NCI-H1694 treated with DMSO at 0.1 percent for 48 hours (cell line): ENCODE data around the gene PLG.
"Not testable (repeated sequence)": the region's sequence is repeated elsewhere in the genome, so short reads cannot be mapped to it uniquely, and the experiment has no call there.

Source experiments
- DNase-seq: peaks from one replicate; lab custom pipeline; 2025; lab: John Stamatoyannopoulos, UW

The PLG gene

DNA sequence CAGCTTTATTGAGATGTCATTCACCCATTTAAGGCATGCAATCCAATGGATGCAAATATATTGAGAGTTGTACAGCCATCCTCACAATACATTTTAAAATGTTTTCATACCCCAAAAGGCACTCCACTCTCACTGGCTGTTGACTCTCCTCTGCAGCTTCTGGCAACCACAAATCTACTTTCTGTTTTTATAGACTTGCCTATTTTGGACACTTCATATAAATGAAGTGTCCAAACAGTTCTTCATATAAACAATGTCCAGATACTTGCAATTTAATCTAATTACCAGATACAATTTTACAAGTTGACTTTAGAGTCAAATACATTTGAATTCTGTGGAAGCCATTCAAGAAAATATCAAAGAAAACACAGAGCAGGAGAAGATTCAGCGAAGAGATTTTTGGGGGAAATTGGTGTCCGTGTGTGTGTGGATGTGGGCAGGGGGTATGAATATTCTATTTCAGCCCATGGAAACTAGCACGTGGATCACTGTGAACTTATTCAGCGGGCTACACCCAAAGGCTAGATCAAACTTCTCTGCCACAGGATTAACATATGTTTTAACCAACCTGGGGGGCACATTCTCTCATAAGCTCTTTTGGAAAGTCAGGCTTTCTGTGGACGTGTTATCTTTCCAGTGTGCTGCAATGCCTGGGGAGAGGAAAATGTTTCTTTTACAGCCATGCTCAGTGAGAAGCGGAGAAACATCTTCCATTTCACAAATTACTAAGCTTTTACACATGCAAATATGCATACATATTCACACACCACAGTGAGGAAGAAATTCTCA, 73.9 kb downstream of the PLG start:
- no peak for DNase-seq

DNA sequence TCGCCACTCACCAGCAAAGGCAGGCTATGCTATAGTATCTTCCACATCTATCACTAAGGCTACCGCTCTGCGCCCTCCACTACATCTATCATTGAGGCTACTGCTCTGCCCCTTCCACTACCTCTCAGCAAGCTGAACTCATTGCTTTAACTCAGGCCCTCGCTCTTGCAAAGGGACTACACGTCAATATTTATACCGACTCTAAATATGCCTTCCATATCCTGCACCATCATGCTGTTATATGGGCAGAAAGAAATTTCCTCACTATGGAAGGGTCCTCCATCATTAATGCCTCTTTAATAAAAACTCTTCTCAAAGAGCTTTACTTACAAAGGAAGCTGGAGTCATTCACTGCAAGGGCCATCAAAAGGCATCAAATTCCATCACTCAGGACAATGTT, 77.1 kb downstream of the PLG start:
- DNase-seq: not testable (repeated sequence)

DNA sequence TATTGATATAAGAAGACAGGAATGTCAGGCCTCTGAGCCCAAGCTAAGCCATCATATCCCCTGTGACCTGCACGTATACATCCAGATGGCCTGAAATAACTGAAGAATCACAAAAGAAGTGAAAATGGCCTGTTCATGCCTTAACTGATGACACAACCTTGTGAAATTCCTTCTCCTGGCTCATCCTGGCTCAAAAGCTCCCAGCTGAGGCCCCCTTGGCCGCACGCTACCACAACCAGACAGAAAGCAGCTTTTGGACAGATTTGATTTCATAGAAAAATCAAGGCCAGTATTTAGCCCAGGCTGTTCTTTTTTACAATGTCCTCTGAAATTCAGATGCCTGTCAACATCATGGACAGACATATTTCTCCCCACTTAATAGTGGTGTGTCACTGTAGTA, 78.6 kb downstream of the PLG start:
- DNase-seq: not testable (repeated sequence)

DNA sequence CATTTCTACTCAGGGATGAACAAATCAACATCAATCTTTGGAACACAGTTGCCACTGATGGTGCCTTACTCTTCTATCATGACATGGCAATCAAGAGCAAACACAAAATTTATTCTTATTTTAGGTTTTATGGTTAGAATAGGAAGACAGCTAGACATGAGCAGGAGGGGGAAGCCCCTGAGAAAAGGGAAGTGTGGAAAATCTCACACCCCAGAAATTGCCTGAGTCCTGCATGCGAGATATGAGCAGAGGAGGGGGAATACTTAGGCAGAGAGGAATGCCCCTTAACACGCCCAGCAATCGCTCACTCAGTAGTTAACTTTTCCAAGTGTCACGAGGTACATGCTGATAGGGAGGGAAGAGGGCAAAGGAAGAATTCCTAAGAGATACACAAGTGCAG, 79.3 kb downstream of the PLG start:
- DNase-seq: no peak

DNA sequence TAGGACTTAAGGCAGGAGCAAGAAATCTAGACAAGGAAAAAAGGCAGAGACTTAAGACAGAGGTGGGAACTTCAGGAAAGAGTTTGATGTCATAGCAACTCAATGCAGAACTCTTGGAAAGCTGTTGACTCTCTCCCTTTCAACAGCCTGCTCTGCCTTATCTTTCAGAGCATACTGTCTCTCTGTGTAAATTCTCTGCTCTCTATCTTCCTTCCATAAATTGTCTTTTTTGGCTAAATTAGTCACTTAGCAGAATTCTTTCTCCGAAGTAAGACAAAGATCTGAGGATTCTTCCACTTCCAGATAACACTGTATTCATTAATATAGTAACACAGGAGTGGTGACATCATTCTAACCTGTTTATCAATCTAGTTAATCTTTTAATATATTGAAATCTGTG, 80.2 kb downstream of the PLG start:
- no peak for DNase-seq

DNA sequence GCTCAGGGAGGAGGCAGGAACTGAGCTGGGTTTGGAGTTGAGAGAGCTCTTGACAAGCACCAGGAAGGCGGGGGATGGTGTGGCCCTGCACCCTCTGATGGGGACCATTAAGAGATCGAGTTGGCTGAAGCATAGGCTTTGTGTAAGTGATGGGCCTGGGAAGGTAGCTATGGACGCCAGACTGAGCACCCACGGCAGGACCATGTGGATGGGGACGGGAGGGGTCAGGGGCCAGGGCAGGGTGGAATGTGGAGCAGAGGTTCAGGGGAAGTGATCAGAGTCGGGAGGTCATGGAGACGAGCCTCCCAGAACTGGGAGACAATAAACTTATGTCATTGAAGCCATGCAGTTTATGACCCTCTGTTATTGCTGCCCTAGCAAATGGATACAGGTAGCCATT, 81.7 kb downstream of the PLG start:
- DNase-seq: no peak

DNA sequence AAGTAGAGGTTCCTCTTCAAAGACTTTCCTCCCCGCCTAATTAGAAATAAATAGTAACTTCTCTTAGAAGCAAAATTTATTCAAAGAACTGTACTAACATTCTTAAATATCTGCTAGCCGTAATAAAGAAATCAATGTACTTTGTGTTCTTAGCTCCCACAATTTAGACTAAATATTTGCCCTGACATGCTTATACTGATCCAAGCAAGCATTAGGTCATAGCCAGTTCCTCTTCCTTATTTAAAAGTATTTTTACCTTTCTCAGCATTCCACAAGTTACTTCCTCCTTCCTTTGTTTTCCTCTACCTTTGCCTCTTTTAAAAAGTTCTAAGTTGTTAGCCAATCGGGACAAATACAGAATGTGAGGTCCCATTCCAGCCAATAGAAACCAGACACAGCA, 86.1 kb downstream of the PLG start:
- not testable (repeated sequence) for DNase-seq

DNA sequence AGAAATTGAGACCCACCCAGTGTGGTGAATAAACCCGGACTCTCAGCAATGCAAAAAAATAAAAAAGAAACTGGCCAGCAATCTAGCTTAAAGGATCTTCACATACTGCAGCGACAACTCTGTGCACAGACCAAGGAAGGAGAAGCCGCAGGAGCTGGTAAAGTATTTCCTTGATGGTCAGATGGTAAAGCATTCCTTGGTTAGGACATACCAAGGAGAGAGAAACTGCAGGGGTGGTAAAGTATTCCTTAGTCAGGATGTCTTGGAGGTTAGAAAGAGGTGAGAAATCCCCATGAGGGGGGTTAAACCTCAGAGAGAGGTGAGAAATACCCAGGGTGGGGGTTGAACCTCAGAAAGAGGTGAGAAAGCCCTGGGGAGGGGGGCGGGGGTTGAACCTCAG, 86.8 kb downstream of the PLG start:
- DNase-seq: no peak

DNA sequence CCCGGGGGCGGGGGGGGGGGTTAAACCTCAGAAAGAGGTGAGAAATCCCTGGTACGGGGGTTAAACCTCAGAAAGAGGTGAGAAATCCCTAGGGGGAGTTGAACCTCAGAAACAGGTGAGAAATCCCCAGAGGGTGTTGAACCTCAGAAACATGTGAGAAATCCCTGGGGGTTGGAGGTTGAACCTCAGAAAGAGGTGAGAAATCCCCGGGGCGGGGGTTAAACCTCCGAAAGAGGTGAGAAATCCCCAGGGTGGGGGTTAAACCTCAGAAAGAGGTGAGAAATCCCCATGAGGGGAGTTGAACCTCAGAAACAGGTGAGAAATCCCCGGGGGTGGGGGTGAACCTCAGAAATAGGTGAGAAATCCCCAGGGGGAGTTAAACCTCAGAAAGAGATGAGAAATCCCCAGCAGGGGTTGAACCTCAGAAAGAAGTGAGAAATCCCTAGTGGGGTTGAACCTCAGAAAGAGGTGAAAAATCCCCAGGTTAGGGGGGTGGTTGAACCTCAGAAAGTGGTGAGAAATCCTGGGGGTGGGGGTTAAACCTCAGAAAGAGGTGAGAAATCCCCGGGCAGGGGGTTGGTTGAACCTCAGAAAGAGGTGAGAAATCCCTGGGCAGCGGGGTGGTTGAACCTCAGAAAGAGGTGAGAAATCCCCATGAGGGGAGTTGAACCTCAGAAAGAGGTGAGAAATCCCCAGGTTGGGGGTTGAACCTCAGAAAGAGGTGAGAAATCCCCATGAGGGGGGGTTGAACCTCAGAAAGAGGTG, 87.4 kb downstream of the PLG start:
- DNase-seq: no peak

DNA sequence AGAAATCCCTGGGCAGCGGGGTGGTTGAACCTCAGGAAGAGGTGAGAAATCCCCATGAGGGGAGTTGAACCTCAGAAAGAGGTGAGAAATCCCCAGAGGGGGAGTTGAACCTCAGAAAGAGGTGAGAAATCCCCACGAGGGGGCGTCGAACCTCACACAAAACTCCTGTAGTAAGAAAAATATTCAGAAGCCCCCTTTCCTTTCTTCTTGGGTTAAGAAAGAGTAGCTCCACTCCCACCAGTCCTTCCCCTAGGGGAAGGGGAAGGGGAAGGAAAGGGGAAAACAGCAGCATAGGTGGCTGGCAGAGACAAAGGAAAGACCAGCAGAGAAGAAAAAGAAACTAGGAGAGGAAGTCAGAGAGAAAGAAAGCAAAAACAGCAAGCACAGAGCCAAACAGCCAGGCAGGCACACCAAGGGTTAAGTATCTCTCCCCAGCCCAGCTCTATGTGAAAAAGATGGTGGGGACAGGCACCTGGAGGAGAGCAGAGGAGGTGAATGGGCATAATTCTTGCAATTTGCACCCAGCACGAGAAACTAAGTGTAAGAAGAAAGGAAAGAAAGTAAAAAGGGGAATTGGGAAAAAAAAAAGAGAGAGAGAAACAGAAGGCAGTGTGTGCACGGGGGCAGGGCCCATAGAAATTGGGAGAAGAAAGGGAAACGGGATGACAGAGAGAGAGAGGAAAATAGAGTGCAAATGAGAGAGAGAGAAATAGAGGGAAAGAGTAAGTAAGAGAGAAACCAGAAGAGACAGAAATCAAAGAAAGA, 88.2 kb downstream of the PLG start:
- no peak for DNase-seq

DNA sequence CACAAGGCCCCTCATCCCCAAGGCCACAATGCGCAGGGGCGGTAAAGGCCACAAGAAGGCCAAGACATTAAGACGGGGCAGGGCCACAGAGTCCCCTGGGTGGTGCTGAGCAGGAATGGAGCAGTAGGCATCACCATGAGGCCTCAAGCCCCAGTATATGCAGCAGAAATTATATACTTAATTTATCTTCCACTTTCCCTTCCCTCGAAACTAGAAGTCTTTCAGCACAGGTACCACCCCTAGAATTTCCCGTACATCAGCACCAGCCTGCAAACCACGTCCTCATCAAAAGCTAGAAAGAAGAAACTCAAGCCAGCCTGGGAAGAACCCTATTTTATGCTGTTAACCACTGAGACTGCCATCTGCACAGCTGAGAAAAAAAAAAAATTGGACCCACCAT, 89.4 kb downstream of the PLG start:
- no peak for DNase-seq

DNA sequence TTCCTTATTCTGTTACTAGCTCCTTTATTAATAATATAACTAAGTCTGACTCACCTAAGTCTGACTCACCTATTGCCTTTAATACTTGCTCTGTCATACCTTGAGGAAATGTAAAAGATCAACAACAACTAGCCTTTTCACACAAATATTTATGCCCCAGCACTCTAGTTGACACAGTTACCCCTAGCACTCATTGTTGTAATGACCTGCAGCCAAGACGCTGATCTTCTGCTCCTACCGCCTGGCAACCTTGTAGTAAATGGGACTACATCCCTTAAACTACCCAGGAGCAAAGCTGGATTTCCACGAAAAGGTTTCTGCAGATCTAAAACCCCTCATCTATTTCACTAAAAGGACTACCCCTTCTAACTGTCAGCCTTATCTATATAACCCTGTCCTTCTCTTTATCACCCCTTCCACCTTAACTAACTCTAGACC, 90.0 kb downstream of the PLG start:
- DNase-seq: no peak

DNA sequence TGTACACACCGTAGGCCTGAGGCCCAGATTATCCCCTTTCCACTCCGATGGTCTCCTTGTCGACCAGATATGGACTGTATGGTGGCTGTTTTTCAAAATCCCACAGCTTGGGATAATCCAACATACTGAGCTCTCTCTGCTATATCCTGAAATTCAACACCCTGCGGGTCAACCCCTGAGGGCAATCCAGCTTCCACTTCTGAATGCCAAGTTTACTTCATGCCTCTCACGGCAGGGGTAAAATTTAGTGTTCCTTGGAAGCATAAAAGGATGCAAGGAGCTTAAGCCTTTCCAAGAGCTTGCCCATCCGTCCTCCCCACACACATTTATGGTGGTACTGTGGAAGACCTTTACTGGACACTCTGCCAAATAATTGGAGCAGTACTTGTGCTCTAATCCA, 90.7 kb downstream of the PLG start:
- no peak for DNase-seq

DNA sequence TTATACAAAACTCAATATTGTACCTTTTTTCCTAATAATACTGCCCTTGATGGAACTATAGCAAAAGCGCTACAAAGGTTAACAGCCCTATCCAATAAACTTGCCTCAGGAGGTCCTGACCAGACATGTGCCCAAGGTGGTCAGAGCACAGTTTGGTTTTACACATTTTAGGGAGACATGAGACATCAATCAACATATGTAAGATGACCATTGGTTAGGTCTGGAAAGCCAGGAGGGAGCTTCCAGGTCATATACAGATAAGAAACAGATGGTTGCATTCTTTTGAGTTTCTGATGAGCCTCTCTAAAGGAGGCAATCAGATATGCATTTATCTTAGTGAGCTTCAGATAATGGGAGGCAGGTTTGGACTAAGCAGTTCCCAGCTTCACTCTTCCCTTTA, 91.6 kb downstream of the PLG start:
- DNase-seq: no peak

DNA sequence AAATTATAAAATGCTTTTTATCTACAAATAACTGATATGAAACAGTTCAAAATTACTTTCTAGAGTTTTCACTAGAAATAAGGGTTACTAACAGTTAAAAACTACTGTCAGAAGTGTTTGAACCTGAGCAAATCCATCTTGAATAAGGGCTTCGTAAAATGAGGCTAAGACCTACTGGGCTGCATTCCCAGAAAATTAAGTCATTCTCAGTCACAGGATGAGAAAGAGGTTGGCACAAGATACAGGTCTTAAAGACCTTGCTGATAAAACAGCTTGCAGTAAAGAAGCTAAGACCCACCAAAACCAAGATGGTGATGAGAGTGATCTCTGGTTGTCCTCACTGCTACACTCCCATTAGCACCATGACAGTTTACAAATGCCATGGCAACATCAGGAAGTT, 93.7 kb downstream of the PLG start:
- no peak for DNase-seq

DNA sequence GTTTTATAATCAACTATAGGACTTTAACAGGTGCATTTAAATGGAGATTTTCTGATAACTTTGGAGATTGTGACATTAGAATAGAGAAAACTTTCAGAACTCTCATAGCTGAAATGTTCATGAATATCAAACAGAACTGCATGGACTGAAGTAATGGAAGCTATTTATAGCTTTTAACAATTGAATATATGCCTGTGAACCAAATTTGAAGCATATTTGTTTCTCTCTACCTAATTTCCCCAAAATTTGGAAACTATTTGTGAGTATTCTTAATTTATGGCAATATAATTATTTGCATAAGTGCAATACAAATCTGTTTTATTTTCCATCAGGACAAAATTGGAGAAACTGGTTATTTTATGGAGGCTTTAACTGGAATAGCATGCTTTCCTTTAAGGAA, 96.6 kb downstream of the PLG start:
- no peak for DNase-seq

DNA sequence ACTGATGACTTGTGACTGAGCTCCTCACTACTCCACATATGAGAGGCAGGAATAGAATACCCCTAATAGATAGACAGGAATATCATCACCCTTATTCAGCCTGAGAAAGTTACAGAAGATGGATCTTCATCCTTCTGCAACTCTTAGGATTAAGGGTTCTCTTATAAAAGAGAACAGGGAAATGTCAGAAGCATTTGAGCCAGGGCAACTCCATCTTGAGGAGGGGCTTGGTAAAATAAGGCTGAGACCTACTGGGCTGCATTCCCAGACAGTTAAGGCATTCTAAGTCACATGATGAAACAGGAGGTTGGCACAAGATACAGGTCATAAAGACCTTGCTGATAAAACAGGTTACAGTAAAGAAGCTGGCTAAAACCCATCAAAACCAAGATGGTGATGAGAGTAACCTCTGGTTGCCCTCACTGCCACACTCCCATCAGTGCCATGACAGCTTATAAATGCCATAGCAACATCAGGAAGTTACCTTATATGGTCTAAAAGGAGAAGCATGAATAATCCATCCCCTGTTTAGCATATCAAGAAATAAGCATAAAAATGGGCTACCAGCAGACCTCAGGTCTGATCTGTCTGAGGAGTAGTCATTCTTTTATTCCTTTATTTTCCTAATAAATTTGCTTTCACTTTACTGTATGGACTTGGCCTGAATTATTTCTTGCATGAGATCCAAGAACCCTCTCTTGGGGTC, 97.9 kb downstream of the PLG start:
- no peak for DNase-seq

DNA sequence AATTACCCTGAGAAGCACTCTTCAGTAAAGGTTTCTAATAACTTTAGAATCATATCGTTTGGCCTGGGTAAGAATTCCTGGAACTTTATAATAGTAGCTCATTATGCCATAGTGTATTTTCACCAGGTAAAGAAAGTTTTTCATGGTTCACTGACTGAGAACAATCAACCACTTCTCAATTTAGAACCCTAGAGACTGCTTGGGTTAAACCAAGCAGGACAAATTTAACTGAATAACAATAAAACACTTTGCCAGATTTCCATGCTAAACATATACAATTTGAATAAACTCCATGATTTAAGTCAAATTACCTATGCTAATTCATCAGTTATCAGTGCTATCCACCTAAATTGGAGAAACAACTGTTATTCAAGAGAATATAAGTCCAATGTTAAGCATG, 99.4 kb downstream of the PLG start:
- DNase-seq: no peak

DNA sequence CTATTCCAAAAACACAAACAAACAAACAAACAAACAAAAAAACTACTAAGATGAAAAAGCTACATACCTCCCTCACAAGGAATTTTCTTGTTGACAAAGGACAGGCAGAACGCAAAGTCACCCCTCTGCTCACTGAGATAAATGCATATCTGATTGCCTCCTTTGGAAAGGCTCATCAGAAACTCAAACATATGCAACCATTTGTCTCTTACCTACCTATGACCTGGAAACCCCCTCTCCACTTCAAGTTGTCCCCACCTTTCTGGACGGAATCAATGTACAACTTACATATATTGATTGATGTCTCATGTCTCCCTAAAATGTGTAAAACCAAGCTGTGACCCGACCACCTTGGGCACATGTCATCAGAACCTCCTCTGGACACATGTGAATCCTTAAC, 100.0 kb downstream of the PLG start:
- DNase-seq: not testable (repeated sequence)
